A549 (cell line): ENCODE data around the gene CD34. TPM values are rescaled to one million over a fixed set of nuclear protein-coding genes. Genes with fewer than 3 reads are reported as not detected.
A peak's percentile ranks its signal among the peaks of the same experiment; 100 is the strongest.

Experiments used
- ATAC-seq, 2 experiments: fragments of 200-7000 bp in 1 of 2; fragments of >200 bp in 1 of 2; cut with Nextera tagmentation in 1 of 2; cut with Tn5 transposase in 1 of 2; 3 replicates each; pipeline versions ENCODE4 v1.8.0 to v1.9.1; 2018 to 2020; ENCODE audit warnings: mild to moderate bottlenecking in 1 of 2, moderate library complexity in 1 of 2
- CTCF ChIA-PET: fragments of 300-600 bp; sonication (Branson Sonifier 250); formaldehyde crosslinking; extraction: SDS; loops from one replicate; lab custom pipeline; 2021; ENCODE audit warnings: antibody characterized with exemption, inconsistent platforms; lab: Yijun Ruan, JAX
- POLR2A ChIA-PET: fragments of 350-600 bp; formaldehyde crosslinking; extraction: SDS; loops from one replicate; lab custom pipeline; 2021; ENCODE audit warnings: antibody characterized with exemption, inconsistent platforms; lab: Yijun Ruan, JAX
- DNase-seq, 2 experiments: peaks; one replicate each; pipeline versions ENCODE4 v3.0.0 to v3.0.0-alpha.2; 2011 to 2016; ENCODE audit warnings: low read depth in 1 of 2, low spot score in 1 of 2
- FAIRE-seq: peaks from 2 replicates; lab custom pipeline; 2011; peaks lifted over from hg19 to GRCh38; lab: Jason Lieb, UNC
- H3K27ac ChIP-seq, 2 experiments: fragments of >200 bp; sonication (Bioruptor Twin); formaldehyde crosslinking; 3 replicates each; pipeline ENCODE4 v1.5.1; 2016 to 2017
- H3K4me1 ChIP-seq: fragments of >200 bp; sonication (Bioruptor Twin); formaldehyde crosslinking; 3 replicates; pipeline ENCODE4 v1.6.1; 2016
- H3K4me2 ChIP-seq: fragments of >200 bp; sonication (Bioruptor Twin); formaldehyde crosslinking; 3 replicates; pipeline ENCODE4 v1.6.1; 2016
- H3K4me3 ChIP-seq: fragments of >200 bp; sonication (Bioruptor Twin); formaldehyde crosslinking; 3 replicates; pipeline ENCODE4 v1.5.1; 2016
- H3K9me3 ChIP-seq: fragments of >200 bp; sonication (Bioruptor Twin); formaldehyde crosslinking; 3 replicates; pipeline ENCODE4 v1.6.1; 2016
- CBX2 ChIP-seq: fragments of 200-600 bp; sonication (generic); IDR thresholded peaks from 2 replicates; pipeline ENCODE4 v1.6.1; 2016; ENCODE audit warnings: low read depth, mild to moderate bottlenecking, borderline replicate concordance
- CEBPB ChIP-seq, 2 experiments: fragments of >200 bp in 1 of 2; sonication (Bioruptor Twin) in 1 of 2; formaldehyde crosslinking in 1 of 2; IDR thresholded peaks; 2 replicates each; pipeline ENCODE4 v1.6.1; 2012 to 2016
- CHD2 ChIP-seq: fragments of 150-350 bp; IDR thresholded peaks from 2 replicates; pipeline ENCODE4 v1.6.1; 2014; ENCODE audit warnings: low read length; ENCODE audit not compliant: partially characterized antibody
- EHF ChIP-seq: fragments of 250-450 bp; sonication (Bioruptor Pico); IDR thresholded peaks from 2 replicates; pipeline ENCODE4 v1.5.0; 2020; ENCODE audit warnings: mild to moderate bottlenecking
- EHMT2 ChIP-seq: fragments of 200-600 bp; sonication (generic); IDR thresholded peaks from 2 replicates; pipeline ENCODE4 v1.6.1; 2016; ENCODE audit warnings: antibody characterized with exemption, low read depth, mild to moderate bottlenecking, moderate library complexity
- EP300 ChIP-seq, 2 experiments: fragments of >200 bp; sonication (Bioruptor Twin); formaldehyde crosslinking; IDR thresholded peaks; 2 replicates in 1 of 2; 3 replicates in 1 of 2; pipeline ENCODE4 v1.6.1; 2016 to 2017
- FOSL2 ChIP-seq, 2 experiments: fragments of 450-650 bp in 1 of 2; fragments of >200 bp in 1 of 2; sonication (Bioruptor Twin) in 1 of 2; formaldehyde crosslinking; IDR thresholded peaks; 2 replicates each; pipeline versions ENCODE4 v1.5.0 to v1.6.1; 2016 to 2020; ENCODE audit warnings: mild to moderate bottlenecking in 1 of 2, moderate library complexity in 1 of 2
- FOXS1 ChIP-seq: fragments of 250-450 bp; sonication (Bioruptor Pico); IDR thresholded peaks from 2 replicates; pipeline ENCODE4 v1.5.0; 2020; ENCODE audit warnings: mild to moderate bottlenecking, moderate library complexity
- HEYL ChIP-seq: fragments of 250-450 bp; sonication (Bioruptor Pico); IDR thresholded peaks from 2 replicates; pipeline ENCODE4 v1.8.0; 2021; ENCODE audit warnings: mild to moderate bottlenecking, moderate library complexity
- KDM5A ChIP-seq: fragments of 200-600 bp; sonication (generic); IDR thresholded peaks from 2 replicates; pipeline ENCODE4 v1.6.1; 2016; ENCODE audit warnings: antibody characterized with exemption, mild to moderate bottlenecking
- MYC ChIP-seq: IDR thresholded peaks from 2 replicates; pipeline ENCODE4 v1.6.1; 2012; ENCODE audit warnings: mild to moderate bottlenecking, inconsistent platforms, low read length, improper control_type of control experiment, borderline replicate concordance
- NR3C1 ChIP-seq: fragments of >200 bp; sonication (Bioruptor Twin); formaldehyde crosslinking; IDR thresholded peaks from 3 replicates; pipeline ENCODE4 v1.6.1; 2017
- RAD21 ChIP-seq, 2 experiments: fragments of >200 bp in 1 of 2; sonication (Bioruptor Twin) in 1 of 2; formaldehyde crosslinking in 1 of 2; IDR thresholded peaks in 1 of 2; conservative IDR thresholded peaks in 1 of 2; 2 replicates in 1 of 2; 3 replicates in 1 of 2; pipeline ENCODE4 v1.6.1; 2012 to 2018; ENCODE audit warnings: inconsistent platforms in 1 of 2
- RNF2 ChIP-seq: fragments of 200-600 bp; sonication (generic); IDR thresholded peaks from 2 replicates; pipeline ENCODE4 v1.6.1; 2016; ENCODE audit warnings: low read depth, mild to moderate bottlenecking, antibody characterized with exemption, moderate library complexity, borderline replicate concordance
- SREBF2 ChIP-seq: fragments of 450-650 bp; IDR thresholded peaks from 2 replicates; pipeline ENCODE4 v1.6.1; 2014; ENCODE audit warnings: mild to moderate bottlenecking, moderate library complexity
- TFCP2L1 ChIP-seq: fragments of 250-450 bp; sonication (Bioruptor Pico); IDR thresholded peaks from 2 replicates; pipeline ENCODE4 v1.5.0; 2021; ENCODE audit warnings: mild to moderate bottlenecking
- ZNF302 ChIP-seq: fragments of 250-450 bp; sonication (Bioruptor Pico); IDR thresholded peaks from 2 replicates; pipeline ENCODE4 v1.9.0; 2021; ENCODE audit warnings: inconsistent platforms, mild to moderate bottlenecking, moderate library complexity
- WGBS: methylation state at CpG from one replicate; pipeline ENCODE4 v1.1.6; 2017; ENCODE audit errors: missing lambda C conversion rate; 5-methylcytosine and 5-hydroxymethylcytosine counted together
- polyA plus RNA-seq, 4 experiments: library from polyadenylated mRNA; depleted of rRNA in 3 of 4; stranded (reverse); fragments of >200 nt; fragmentation: RNase III in 1 of 4; extraction: RNeasy Plus Mini Kit Qiagen cat#74134 plus additional on column Dnase treatment in 1 of 4; gene quantifications; 2 replicates in 3 of 4; 3 replicates in 1 of 4; pipeline ENCODE4 v1.2.3, GENCODE V29; 2011 to 2017
- TF ChIP-seq, protein P1 (sequence below): fragments of >200 bp; sonication (Bioruptor Twin); formaldehyde crosslinking; IDR thresholded peaks from 2 replicates; pipeline ENCODE4 v1.6.1; 2016
- TF ChIP-seq, protein P2 (sequence below): fragments of 150-350 bp; IDR thresholded peaks from 2 replicates; pipeline ENCODE4 v1.6.1; 2014; ENCODE audit warnings: low read depth, mild to moderate bottlenecking, low read length
- TF ChIP-seq, protein P3 (sequence below): fragments of 250-450 bp; sonication (Bioruptor Pico); IDR thresholded peaks from 2 replicates; pipeline ENCODE4 v1.5.0; 2021; ENCODE audit warnings: mild to moderate bottlenecking, moderate library complexity, borderline replicate concordance

The CD34 gene
- polyA plus RNA-seq, 2 of the 4 experiments (the other 2 are of a cell fraction), result 0.05 TPM; not detected in 1

DNA sequence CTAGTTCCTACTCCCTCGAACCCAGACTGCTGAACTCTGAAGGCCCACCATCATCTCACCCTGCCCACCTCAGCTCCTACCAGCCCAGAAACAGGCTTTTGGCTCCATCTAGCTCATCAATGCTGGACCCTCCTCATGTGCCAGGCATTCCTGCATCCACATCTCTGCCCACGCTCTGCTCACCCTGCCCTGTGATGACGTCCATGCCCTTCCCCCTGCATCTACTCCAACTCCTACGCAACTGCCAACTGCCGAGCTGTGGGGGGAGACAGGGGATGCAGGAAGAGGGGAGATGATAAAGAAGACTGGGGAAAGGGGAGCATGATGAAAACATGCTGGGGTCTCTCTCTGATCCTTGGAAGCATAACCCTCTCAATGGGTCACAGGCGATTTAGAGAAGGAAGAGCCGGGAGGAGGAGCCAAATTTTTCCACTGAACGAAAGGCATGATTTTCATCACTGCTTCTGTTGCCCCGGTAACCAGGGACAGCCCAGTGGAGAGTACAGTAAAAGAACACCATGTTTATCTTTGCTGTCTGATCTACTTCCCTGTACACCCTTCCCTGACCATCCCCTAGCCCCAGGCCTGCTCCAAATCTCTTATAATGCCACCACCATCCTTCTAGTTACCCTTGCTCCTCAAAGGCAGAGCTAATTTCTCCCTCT, 44.3 kb downstream of the CD34 start:
- Histone ChIP-seq H3K4me2 (peak overlapping the region; percentile 97; the same call in 1 of the 3 replicates), H3K4me3 (no peak overlapping the region), H3K27ac (no peak overlapping the region), H3K4me1 (peaks cover 29% of the 10 kb centered on the region), H3K9me3 (no peaks in the 10 kb centered on the region)
- DNase-seq, result peak in 1 of 2 experiments; percentile 25
- ChIA-PET CTCF (interaction anchor here (1.1 to 15.8 kb wide), 5 partner anchors 27 to 372 kb away, joined by 3 to 260 read pairs (median 6); no protein-coding TSS in a partner anchor), POLR2A (no interaction called here)
- no peak for FAIRE-seq
- 95% methylated on average over 9 of the region's 9 CpGs for whole genome bisulfite sequencing
- no peak for TF ChIP-seq EP300 (IDR thresholded peaks at IDR 0.05)
- TF ChIP-seq MYC, result no peak
- TF ChIP-seq, protein P1, sequence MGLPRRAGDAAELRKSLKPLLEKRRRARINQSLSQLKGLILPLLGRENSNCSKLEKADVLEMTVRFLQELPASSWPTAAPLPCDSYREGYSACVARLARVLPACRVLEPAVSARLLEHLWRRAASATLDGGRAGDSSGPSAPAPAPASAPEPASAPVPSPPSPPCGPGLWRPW, result no peak
- TF ChIP-seq HEYL (CRISPR knock-in tag), result no peak
- no peak for TF ChIP-seq EHMT2
- no peak for TF ChIP-seq CEBPB (IDR thresholded peaks at IDR 0.05)
- TF ChIP-seq, protein P2, sequence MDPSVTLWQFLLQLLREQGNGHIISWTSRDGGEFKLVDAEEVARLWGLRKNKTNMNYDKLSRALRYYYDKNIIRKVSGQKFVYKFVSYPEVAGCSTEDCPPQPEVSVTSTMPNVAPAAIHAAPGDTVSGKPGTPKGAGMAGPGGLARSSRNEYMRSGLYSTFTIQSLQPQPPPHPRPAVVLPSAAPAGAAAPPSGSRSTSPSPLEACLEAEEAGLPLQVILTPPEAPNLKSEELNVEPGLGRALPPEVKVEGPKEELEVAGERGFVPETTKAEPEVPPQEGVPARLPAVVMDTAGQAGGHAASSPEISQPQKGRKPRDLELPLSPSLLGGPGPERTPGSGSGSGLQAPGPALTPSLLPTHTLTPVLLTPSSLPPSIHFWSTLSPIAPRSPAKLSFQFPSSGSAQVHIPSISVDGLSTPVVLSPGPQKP, result no peak
- TF ChIP-seq RAD21 (conservative IDR thresholded peaks at IDR 0.05 in 1 of 2, IDR thresholded peaks at IDR 0.05 in 1 of 2), result no peak
- TF ChIP-seq TFCP2L1 (CRISPR knock-in tag), result no peak
- TF ChIP-seq, protein P3, sequence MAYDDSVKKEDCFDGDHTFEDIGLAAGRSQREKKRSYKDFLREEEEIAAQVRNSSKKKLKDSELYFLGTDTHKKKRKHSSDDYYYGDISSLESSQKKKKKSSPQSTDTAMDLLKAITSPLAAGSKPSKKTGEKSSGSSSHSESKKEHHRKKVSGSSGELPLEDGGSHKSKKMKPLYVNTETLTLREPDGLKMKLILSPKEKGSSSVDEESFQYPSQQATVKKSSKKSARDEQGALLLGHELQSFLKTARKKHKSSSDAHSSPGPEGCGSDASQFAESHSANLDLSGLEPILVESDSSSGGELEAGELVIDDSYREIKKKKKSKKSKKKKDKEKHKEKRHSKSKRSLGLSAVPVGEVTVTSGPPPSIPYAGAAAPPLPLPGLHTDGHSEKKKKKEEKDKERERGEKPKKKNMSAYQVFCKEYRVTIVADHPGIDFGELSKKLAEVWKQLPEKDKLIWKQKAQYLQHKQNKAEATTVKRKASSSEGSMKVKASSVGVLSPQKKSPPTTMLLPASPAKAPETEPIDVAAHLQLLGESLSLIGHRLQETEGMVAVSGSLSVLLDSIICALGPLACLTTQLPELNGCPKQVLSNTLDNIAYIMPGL (CRISPR knock-in tag), result no peak
- TF ChIP-seq RNF2, result no peak
- no peak for TF ChIP-seq CHD2
- no peak for TF ChIP-seq FOSL2 (IDR thresholded peaks at IDR 0.05)
- no peak for TF ChIP-seq FOSL2 (CRISPR knock-in tag; IDR thresholded peaks at IDR 0.05)
- no peak for TF ChIP-seq SREBF2
- TF ChIP-seq ZNF302 (CRISPR knock-in tag), result no peak
- ATAC-seq, result 0 out of 6 replicates have a peak, but pooled peaks of 1 of the 2 experiments have one; percentile 12

GRCh38 chr1:207863893-207864535, 46.9 kb downstream of the CD34 start:
- Histone ChIP-seq H3K9me3 (no peaks in the 10 kb centered on the region), H3K4me3 (no peak overlapping the region), H3K4me1 (peaks cover 24% of the 10 kb centered on the region), H3K4me2 (no peak overlapping the region), H3K27ac (no peak overlapping the region)
- ChIA-PET POLR2A (no interaction called here), CTCF (interaction anchor here (0.6 to 15.8 kb wide), 4 partner anchors 22 to 76 kb away, joined by 3 to 260 read pairs (median 3); no protein-coding TSS in a partner anchor)
- ATAC-seq (no peak), DNase-seq (no peak), FAIRE-seq (no peak)
- 89% methylated on average over 7 of the region's 8 CpGs for WGBS
- TF ChIP-seq CBX2, result no peak
- TF ChIP-seq FOXS1, result no peak
- no peak for TF ChIP-seq NR3C1
- no peak for TF ChIP-seq KDM5A
- no peak for TF ChIP-seq EHF (CRISPR knock-in tag)
- TF ChIP-seq, protein P2, result no peak
